SK-N-SH (cell line): ENCODE results near the gene CD274. TPM values are rescaled to one million over a fixed set of nuclear protein-coding genes. Genes with fewer than 3 reads are reported as not detected.

Source experiments
- CTCF ChIA-PET: fragments of 300-600, 350-600 bp; formaldehyde crosslinking; extraction: SDS; loops from one replicate; lab custom pipeline; 2021; lab: Yijun Ruan, JAX
- POLR2A ChIA-PET: fragments of 350-600 bp; sonication (Branson Sonifier 250); formaldehyde crosslinking; extraction: SDS; loops from one replicate; lab custom pipeline; 2020; ENCODE audit warnings: antibody characterized with exemption, inconsistent platforms; lab: Yijun Ruan, JAX
- DNase-seq: peaks from one replicate; pipeline ENCODE4 v3.0.0; 2012
- H2AFZ ChIP-seq: fragments of 200-600 bp; sonication (generic); 2 replicates; pipeline ENCODE4 v1.8.1; 2016; ENCODE audit warnings: antibody characterized with exemption, mild to moderate bottlenecking, low read depth
- H3F3A ChIP-seq: fragments of 200-600 bp; sonication (generic); replicated peaks from 2 replicates; pipeline ENCODE3; 2016; ENCODE audit warnings: antibody characterized with exemption, mild to moderate bottlenecking; ENCODE audit not compliant: insufficient read depth
- H3K27ac ChIP-seq, 2 experiments: fragments of 200-500 bp in 1 of 2; fragments of 200-600 bp in 1 of 2; sonication (Bioruptor generic) in 1 of 2; sonication (generic), shearing (Covaris generic) in 1 of 2; 2 replicates each; pipeline versions ENCODE4 v1.5.1 to v1.6.1; 2014 to 2016; ENCODE audit warnings: low read depth in 2 of 2, inconsistent platforms in 1 of 2, low read length in 1 of 2, mild to moderate bottlenecking in 1 of 2, mixed read lengths in 1 of 2
- H3K27me3 ChIP-seq: fragments of 200-600 bp; sonication (generic), shearing (Covaris generic); 2 replicates; pipeline ENCODE4 v1.6.1; 2016; ENCODE audit warnings: mixed run types; ENCODE audit not compliant: insufficient read depth
- H3K36me3 ChIP-seq, 2 experiments: fragments of 200-500 bp in 1 of 2; fragments of 200-600 bp in 1 of 2; sonication (Bioruptor generic) in 1 of 2; sonication (generic) in 1 of 2; replicated peaks in 1 of 2; 2 replicates each; pipeline versions ENCODE3 to v1.5.1; 2014 to 2016; ENCODE audit warnings: low read length in 1 of 2, mild to moderate bottlenecking in 1 of 2; ENCODE audit not compliant: insufficient read depth in 2 of 2, control insufficient read depth in 1 of 2
- H3K4me1 ChIP-seq, 2 experiments: fragments of 200-500 bp in 1 of 2; fragments of 200-600 bp in 1 of 2; sonication (Bioruptor generic) in 1 of 2; sonication (generic), shearing (Covaris generic) in 1 of 2; 2 replicates each; pipeline versions ENCODE4 v1.5.1 to v1.6.1; 2014 to 2016; ENCODE audit warnings: low read depth in 1 of 2, low read length in 1 of 2, mixed run types in 1 of 2; ENCODE audit not compliant: insufficient read depth in 2 of 2, control insufficient read depth in 1 of 2
- H3K4me2 ChIP-seq: fragments of 200-600 bp; sonication (generic), shearing (Covaris generic); 2 replicates; pipeline ENCODE4 v1.6.1; 2017; ENCODE audit warnings: mixed run types
- H3K4me3 ChIP-seq, 2 experiments: fragments of 200-500 bp in 1 of 2; fragments of 200-600 bp in 1 of 2; sonication (Bioruptor generic) in 1 of 2; sonication (generic), shearing (Covaris generic) in 1 of 2; 2 replicates each; pipeline versions ENCODE4 v1.5.1 to v1.8.1; 2014 to 2016; ENCODE audit warnings: low read depth in 2 of 2, inconsistent platforms in 1 of 2, low read length in 1 of 2, mild to moderate bottlenecking in 1 of 2, mixed read lengths in 1 of 2, moderate library complexity in 1 of 2
- H3K79me2 ChIP-seq: fragments of 200-600 bp; sonication (generic); 2 replicates; pipeline ENCODE4 v1.8.1; 2017; ENCODE audit warnings: mild to moderate bottlenecking; ENCODE audit not compliant: insufficient read depth
- H3K9ac ChIP-seq: fragments of 200-600 bp; sonication (generic); 2 replicates; pipeline ENCODE4 v1.6.1; 2017; ENCODE audit warnings: mixed run types
- H3K9me2 ChIP-seq: fragments of 200-600 bp; sonication (generic); 2 replicates; pipeline ENCODE4 v1.6.1; 2017; ENCODE audit warnings: mixed run types
- H3K9me3 ChIP-seq: fragments of 200-600 bp; sonication (generic); 2 replicates; pipeline ENCODE4 v1.6.1; 2017; ENCODE audit warnings: mixed run types, mild to moderate bottlenecking, moderate library complexity
- H4K20me1 ChIP-seq: fragments of 200-600 bp; sonication (generic); 2 replicates; pipeline ENCODE4 v1.6.1; 2017; ENCODE audit warnings: mild to moderate bottlenecking, mixed run types; ENCODE audit not compliant: insufficient read depth
- CHD2 ChIP-seq: fragments of 150-350 bp; IDR thresholded peaks from 2 replicates; pipeline ENCODE4 v1.6.1; 2018; ENCODE audit warnings: low read length; ENCODE audit not compliant: partially characterized antibody
- CTCF ChIP-seq: fragments of 200-600 bp; sonication (generic); IDR thresholded peaks from 2 replicates; pipeline ENCODE4 v1.6.1; 2017; ENCODE audit warnings: antibody characterized with exemption, mild to moderate bottlenecking, moderate library complexity
- FOSL2 ChIP-seq: IDR thresholded peaks from 2 replicates; pipeline ENCODE4 v1.4.0; 2012; ENCODE audit warnings: low read depth, mild to moderate bottlenecking, moderate library complexity, borderline replicate concordance
- FOXM1 ChIP-seq: IDR thresholded peaks from 2 replicates; pipeline ENCODE4 v1.4.0; 2012; ENCODE audit warnings: low read depth, mild to moderate bottlenecking
- GABPA ChIP-seq: IDR thresholded peaks from 2 replicates; pipeline ENCODE4 v1.4.0; 2012; ENCODE audit warnings: low read depth, mild to moderate bottlenecking
- GATA2 ChIP-seq: sonication (generic); formaldehyde crosslinking; IDR thresholded peaks from 2 replicates; pipeline ENCODE4 v1.5.0; 2020; ENCODE audit warnings: mild to moderate bottlenecking, missing genetic modification reagents
- IRF3 ChIP-seq: fragments of 150-350 bp; IDR thresholded peaks from 2 replicates; pipeline ENCODE4 v1.6.1; 2016; ENCODE audit warnings: mild to moderate bottlenecking, low read depth, low read length
- MAX ChIP-seq: IDR thresholded peaks from 2 replicates; pipeline ENCODE4 v1.4.0; 2012; ENCODE audit warnings: low read depth
- MEF2A ChIP-seq: IDR thresholded peaks from 2 replicates; pipeline ENCODE4 v1.4.0; 2012; ENCODE audit warnings: low read depth, borderline replicate concordance
- POLR2AphosphoS5 ChIP-seq: IDR thresholded peaks from 2 replicates; pipeline ENCODE4 v1.6.1; 2012; ENCODE audit warnings: low read depth, low read length
- RAD21 ChIP-seq: IDR thresholded peaks from 2 replicates; pipeline ENCODE4 v1.6.1; 2012; ENCODE audit warnings: mild to moderate bottlenecking, low read length
- RCOR1 ChIP-seq: fragments of 150-350 bp; IDR thresholded peaks from 2 replicates; pipeline ENCODE4 v1.6.1; 2017; ENCODE audit warnings: antibody characterized with exemption, low read length
- RFX5 ChIP-seq: IDR thresholded peaks from 2 replicates; pipeline ENCODE4 v1.6.1; 2012; ENCODE audit warnings: mild to moderate bottlenecking, improper control_type of control experiment, low read length
- RXRA ChIP-seq: IDR thresholded peaks from 2 replicates; pipeline ENCODE4 v1.4.0; 2012; ENCODE audit warnings: low read depth, mild to moderate bottlenecking, borderline replicate concordance
- TAF1 ChIP-seq: IDR thresholded peaks from 2 replicates; pipeline ENCODE4 v1.6.1; 2012; ENCODE audit warnings: low read depth, mild to moderate bottlenecking, low read length, moderate library complexity, borderline replicate concordance
- USF1 ChIP-seq: IDR thresholded peaks from 2 replicates; pipeline ENCODE4 v1.4.0; 2012; ENCODE audit warnings: low read depth, borderline replicate concordance
- USF2 ChIP-seq: fragments of 150-350 bp; IDR thresholded peaks from 2 replicates; pipeline ENCODE4 v1.6.1; 2017; ENCODE audit warnings: antibody characterized with exemption, low read length, low read depth, borderline replicate concordance
- YY1 ChIP-seq: IDR thresholded peaks from 2 replicates; pipeline ENCODE4 v1.4.0; 2012; ENCODE audit warnings: low read depth, mild to moderate bottlenecking
- WGBS: methylation state at CpG from one replicate; pipeline ENCODE4 v1.1.6; 2017; ENCODE audit warnings: low lambda C conversion rate; 5-methylcytosine and 5-hydroxymethylcytosine counted together
- polyA plus RNA-seq, 3 experiments: library from polyadenylated mRNA; depleted of rRNA; stranded (reverse); fragments of >200 nt; gene quantifications; 2 replicates each; pipeline ENCODE4 v1.2.3, GENCODE V29; 2012

Gene CD274
- polyA plus RNA-seq, 1 of the 3 experiments (the other 2 are of a cell fraction) = 25.8 TPM

GRCh38 chr9:5449521-5450358 is 602 bp upstream of the CD274 start:
- 69% methylated on average over 15 of the region's 15 CpGs for WGBS
- no peak for TF ChIP-seq MAX
- no peak for TF ChIP-seq FOXM1
- no peak for TF ChIP-seq POLR2AphosphoS5
- no peak for TF ChIP-seq RXRA
- TF ChIP-seq RCOR1 = no peak
- TF ChIP-seq USF2 = no peak
- no peak for TF ChIP-seq CHD2
- Histone ChIP-seq H3K4me2 (peak overlapping the region; percentile 78), H3F3A (peaks cover 36% of the 10 kb centered on the region), H3K9ac (peak overlapping the region; percentile 71), H3K36me3 (no peaks in the 10 kb centered on the region), H3K9me2 (no peaks in the 10 kb centered on the region), H3K27me3 (no peaks in the 10 kb centered on the region), H3K4me3 (peak overlapping the region; percentile 64 to 67), H3K27ac (peak overlapping the region; percentile 67 to 75), H2AFZ (peak overlapping the region; percentile 88), H3K4me1 (peaks cover 6 to 18% of the 10 kb centered on the region in 2 experiments; a peak in 3 of 4 replicates), H3K9me3 (no peaks in the 10 kb centered on the region), H3K79me2 (peaks cover 57% of the 10 kb centered on the region), H4K20me1 (no peaks in the 10 kb centered on the region)
- DNase-seq = no peak
- ChIA-PET CTCF (interaction anchor here (0.6 to 4.5 kb wide), 28 partner anchors 8 to 845 kb away, joined by 3 to 51 read pairs (median 4); partner anchors contain the start of genes PLGRKT and RCL1), POLR2A (interaction anchor here (0.7 to 1.1 kb wide), 3 partner anchors 12 to 566 kb away, joined by 3 to 4 read pairs (median 3); partner anchors contain the start of genes PLGRKT, RANBP6 and RIC1)

GRCh38 chr9:5452286-5452609 is 1.9 kb downstream of the CD274 start:
- no peaks in the 10 kb centered on the region for H3K9me2 ChIP-seq
- DNase-seq = no peak
- 70% methylated on average over 1 of the region's 1 CpG for WGBS
- peaks cover 4 to 16% of the 10 kb centered on the region in 2 experiments for H3K36me3 ChIP-seq
- no peaks in the 10 kb centered on the region for H4K20me1 ChIP-seq
- H3F3A ChIP-seq = peaks cover 36% of the 10 kb centered on the region
- H3K79me2 ChIP-seq = peaks cover 82% of the 10 kb centered on the region
- ChIA-PET CTCF (no interaction called here), POLR2A (no interaction called here)
- no peaks in the 10 kb centered on the region for H3K9me3 ChIP-seq
- H3K4me3 ChIP-seq = peak overlapping the region; percentile 1 to 67; a peak in 3 of 4 replicates
- H2AFZ ChIP-seq = no peak overlapping the region
- no peaks in the 10 kb centered on the region for H3K27me3 ChIP-seq
- peak overlapping the region; percentile 71 for H3K9ac ChIP-seq
- peak overlapping the region; percentile 78 for H3K4me2 ChIP-seq
- TF ChIP-seq RAD21 (no peak), YY1 (no peak), GATA2 (CRISPR knock-in tag) (no peak), FOSL2 (no peak), USF1 (no peak), CTCF (no peak), GABPA (no peak), RFX5 (no peak), CHD2 (no peak), MEF2A (no peak), POLR2AphosphoS5 (no peak), RXRA (no peak), IRF3 (no peak), TAF1 (no peak)
- TF ChIP-seq, all 33 proteins: peak for 0
- peaks cover 6 to 15% of the 10 kb centered on the region in 2 experiments for H3K4me1 ChIP-seq
- peak overlapping the region in 1 of 2 experiments; percentile 75; a peak in 2 of 4 replicates for H3K27ac ChIP-seq
